GM23248 (cell line): ENCODE results near the gene XPNPEP1.

Experiments
- EZH2 ChIP-seq: fragments of 200-600 bp; sonication (generic); IDR thresholded peaks from 2 replicates; pipeline ENCODE4 v1.6.1; 2018; ENCODE audit warnings: antibody characterized with exemption, mild to moderate bottlenecking; ENCODE audit not compliant: insufficient read depth, poor library complexity, severe bottlenecking
- EZH2phosphoT487 ChIP-seq: fragments of 200-600 bp; sonication (generic); IDR thresholded peaks from 2 replicates; pipeline ENCODE4 v1.6.1; 2018; ENCODE audit warnings: antibody characterized with exemption, moderate library complexity, mild to moderate bottlenecking, low read depth; ENCODE audit not compliant: insufficient read depth

GRCh38 chr10:109906316-109906715, 17.0 kb downstream of the XPNPEP1 start:
- TF ChIP-seq EZH2 (no peak), EZH2phosphoT487 (no peak)
